OCI-LY1 (cell line): ENCODE measurements around the gene PLAAT2.

Experiments
- H2AFZ ChIP-seq: fragments of 200-600 bp; sonication (generic), shearing (Covaris generic); 2 replicates; pipeline ENCODE4 v1.6.0; 2014; ENCODE audit warnings: antibody characterized with exemption, mild to moderate bottlenecking, low read length
- H3F3A ChIP-seq: fragments of 200-600 bp; sonication (generic), shearing (Covaris generic); 2 replicates; pipeline ENCODE4 v1.6.0; 2014; ENCODE audit warnings: mild to moderate bottlenecking, antibody characterized with exemption, low read length, moderate library complexity; ENCODE audit not compliant: insufficient read depth
- H3K27ac ChIP-seq: fragments of 200-600 bp; sonication (generic); 2 replicates; pipeline ENCODE4 v1.5.1; 2014; ENCODE audit warnings: low read length, mixed run types, mild to moderate bottlenecking, low read depth; ENCODE audit not compliant: poor library complexity, severe bottlenecking
- H3K27me3 ChIP-seq: fragments of 200-600 bp; sonication (generic); 2 replicates; pipeline ENCODE4 v1.6.0; 2014; ENCODE audit warnings: antibody characterized with exemption, mild to moderate bottlenecking, low read length, moderate library complexity; ENCODE audit not compliant: insufficient read depth
- H3K36me3 ChIP-seq: fragments of 200-600 bp; sonication (generic); 2 replicates; pipeline ENCODE4 v1.6.1; 2014; ENCODE audit warnings: mild to moderate bottlenecking, antibody characterized with exemption, low read length, moderate library complexity, mixed read lengths; ENCODE audit not compliant: insufficient read depth
- H3K4me1 ChIP-seq: fragments of 200-600 bp; sonication (generic); 2 replicates; pipeline ENCODE4 v1.5.1; 2014; ENCODE audit warnings: mild to moderate bottlenecking, low read length, moderate library complexity; ENCODE audit not compliant: insufficient read depth, severe bottlenecking
- H3K4me2 ChIP-seq: fragments of 200-600 bp; sonication (generic), shearing (Covaris generic); 2 replicates; pipeline ENCODE4 v1.6.1; 2014; ENCODE audit warnings: low read length
- H3K4me3 ChIP-seq: fragments of 200-600 bp; sonication (generic); 2 replicates; pipeline ENCODE4 v1.5.1; 2014; ENCODE audit warnings: low read length, low read depth, mild to moderate bottlenecking, mixed read lengths; ENCODE audit not compliant: poor library complexity, severe bottlenecking
- H3K79me2 ChIP-seq: fragments of 200-600 bp; shearing (Covaris generic); 2 replicates; pipeline ENCODE4 v1.6.1; 2016; ENCODE audit warnings: mixed run types, low read length, mixed read lengths; ENCODE audit not compliant: insufficient read depth
- H3K9ac ChIP-seq: fragments of 200-600 bp; sonication (generic), shearing (Covaris generic); 2 replicates; pipeline ENCODE4 v1.6.1; 2014; ENCODE audit warnings: mild to moderate bottlenecking, low read length, mixed read lengths
- H3K9me2 ChIP-seq: fragments of 200-600 bp; sonication (generic), shearing (Covaris generic); 2 replicates; pipeline ENCODE4 v1.6.1; 2014; ENCODE audit warnings: low read depth, mild to moderate bottlenecking, low read length, mixed read lengths
- H3K9me3 ChIP-seq: fragments of 200-600 bp; shearing (Covaris generic); 2 replicates; pipeline ENCODE4 v1.6.1; 2014; ENCODE audit warnings: low read length, mixed read lengths
- H4K20me1 ChIP-seq: fragments of 200-600 bp; sonication (generic), shearing (Covaris generic); 2 replicates; pipeline ENCODE4 v1.6.0; 2016; ENCODE audit warnings: mild to moderate bottlenecking, low read length; ENCODE audit not compliant: insufficient read depth
- EZH2 ChIP-seq: fragments of 200-600 bp; sonication (generic), shearing (Covaris generic); IDR thresholded peaks from 2 replicates; pipeline ENCODE4 v1.8.0; 2017; ENCODE audit warnings: borderline replicate concordance, mixed run types, mild to moderate bottlenecking, antibody characterized with exemption, low read length, moderate library complexity, mixed read lengths
- TF ChIP-seq, protein P1 (sequence below): fragments of 200-600 bp; sonication (generic), shearing (Covaris generic); IDR thresholded peaks from 2 replicates; pipeline ENCODE4 v1.5.1; 2017; ENCODE audit warnings: mild to moderate bottlenecking, antibody characterized with exemption, low read length, moderate library complexity, mixed read lengths

Gene PLAAT2

GRCh38 chr11:63512816-63513215, 50.4 kb downstream of the PLAAT2 start:
- no peaks in the 10 kb centered on the region for H4K20me1 ChIP-seq
- H3K4me3 ChIP-seq: no peak overlapping the region
- H3K79me2 ChIP-seq: no peaks in the 10 kb centered on the region
- no peak for TF ChIP-seq EZH2
- TF ChIP-seq, protein P1, sequence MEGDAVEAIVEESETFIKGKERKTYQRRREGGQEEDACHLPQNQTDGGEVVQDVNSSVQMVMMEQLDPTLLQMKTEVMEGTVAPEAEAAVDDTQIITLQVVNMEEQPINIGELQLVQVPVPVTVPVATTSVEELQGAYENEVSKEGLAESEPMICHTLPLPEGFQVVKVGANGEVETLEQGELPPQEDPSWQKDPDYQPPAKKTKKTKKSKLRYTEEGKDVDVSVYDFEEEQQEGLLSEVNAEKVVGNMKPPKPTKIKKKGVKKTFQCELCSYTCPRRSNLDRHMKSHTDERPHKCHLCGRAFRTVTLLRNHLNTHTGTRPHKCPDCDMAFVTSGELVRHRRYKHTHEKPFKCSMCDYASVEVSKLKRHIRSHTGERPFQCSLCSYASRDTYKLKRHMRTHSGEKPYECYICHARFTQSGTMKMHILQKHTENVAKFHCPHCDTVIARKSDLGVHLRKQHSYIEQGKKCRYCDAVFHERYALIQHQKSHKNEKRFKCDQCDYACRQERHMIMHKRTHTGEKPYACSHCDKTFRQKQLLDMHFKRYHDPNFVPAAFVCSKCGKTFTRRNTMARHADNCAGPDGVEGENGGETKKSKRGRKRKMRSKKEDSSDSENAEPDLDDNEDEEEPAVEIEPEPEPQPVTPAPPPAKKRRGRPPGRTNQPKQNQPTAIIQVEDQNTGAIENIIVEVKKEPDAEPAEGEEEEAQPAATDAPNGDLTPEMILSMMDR: no peak
- H3K4me1 ChIP-seq: no peaks in the 10 kb centered on the region
- H3K27ac ChIP-seq: no peak overlapping the region
- H3K36me3 ChIP-seq: no peaks in the 10 kb centered on the region
- no peaks in the 10 kb centered on the region for H3K9me2 ChIP-seq
- H3K9ac ChIP-seq: no peak overlapping the region
- no peak overlapping the region for H2AFZ ChIP-seq
- H3K9me3 ChIP-seq: no peaks in the 10 kb centered on the region
- H3K4me2 ChIP-seq: no peak overlapping the region
- no peaks in the 10 kb centered on the region for H3F3A ChIP-seq
- 0 out of 2 replicates have a peak, but pooled peaks cover 6% of the 10 kb centered on the region for H3K27me3 ChIP-seq

GRCh38 chr11:63511048-63511748, 52.0 kb downstream of the PLAAT2 start:
- H3K9me3 ChIP-seq: no peaks in the 10 kb centered on the region
- no peak overlapping the region for H2AFZ ChIP-seq
- no peak overlapping the region for H3K4me2 ChIP-seq
- no peaks in the 10 kb centered on the region for H3K4me1 ChIP-seq
- 0 out of 2 replicates have a peak, but pooled peaks cover 6% of the 10 kb centered on the region for H3K27me3 ChIP-seq
- H3K36me3 ChIP-seq: no peaks in the 10 kb centered on the region
- H3K27ac ChIP-seq: no peak overlapping the region
- no peaks in the 10 kb centered on the region for H3K9me2 ChIP-seq
- H3K4me3 ChIP-seq: no peak overlapping the region
- no peaks in the 10 kb centered on the region for H4K20me1 ChIP-seq
- no peak overlapping the region for H3K9ac ChIP-seq
- TF ChIP-seq, protein P1: no peak
- TF ChIP-seq EZH2: no peak
- H3K79me2 ChIP-seq: no peaks in the 10 kb centered on the region
- no peaks in the 10 kb centered on the region for H3F3A ChIP-seq

DNA sequence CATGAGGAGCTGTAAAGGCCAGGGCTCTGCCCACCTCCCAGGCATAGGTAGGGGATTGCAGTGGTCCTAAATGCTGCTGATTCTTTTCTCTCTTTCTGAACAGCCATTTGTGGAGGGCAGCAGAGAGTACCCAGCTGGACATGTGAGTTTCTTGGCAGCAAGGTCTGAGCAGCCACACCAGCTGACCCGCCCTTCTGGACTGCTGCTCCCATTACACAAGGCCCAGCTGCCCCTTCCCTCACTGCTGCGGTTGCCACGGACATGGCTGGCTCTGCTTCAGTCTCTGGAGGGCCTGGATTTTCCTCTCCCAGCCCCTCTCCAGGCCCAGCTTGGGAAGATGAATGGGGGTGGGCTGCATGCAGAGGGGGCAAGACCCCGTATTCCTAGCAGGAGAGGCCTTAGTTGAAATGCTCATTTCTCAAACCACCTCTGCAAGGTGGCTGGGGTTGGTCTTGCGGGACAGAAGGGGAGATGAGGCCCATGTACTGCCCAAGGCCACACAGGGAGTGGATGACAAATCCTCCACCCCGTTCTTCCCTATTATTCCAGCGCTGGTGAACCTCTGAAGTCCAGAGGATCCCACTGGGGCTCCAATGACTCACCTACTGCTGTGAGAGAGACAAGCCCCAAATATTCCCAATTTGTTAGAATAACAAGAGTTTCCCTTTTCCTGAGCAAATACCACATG, 52.7 kb downstream of the PLAAT2 start:
- no peak overlapping the region for H2AFZ ChIP-seq
- no peak overlapping the region for H3K4me2 ChIP-seq
- H3K9ac ChIP-seq: no peak overlapping the region
- no peak overlapping the region for H3K27ac ChIP-seq
- H4K20me1 ChIP-seq: no peaks in the 10 kb centered on the region
- no peaks in the 10 kb centered on the region for H3K36me3 ChIP-seq
- H3K9me2 ChIP-seq: no peaks in the 10 kb centered on the region
- H3K9me3 ChIP-seq: no peaks in the 10 kb centered on the region
- no peaks in the 10 kb centered on the region for H3K79me2 ChIP-seq
- no peaks in the 10 kb centered on the region for H3K4me1 ChIP-seq
- TF ChIP-seq EZH2: no peak
- TF ChIP-seq, protein P1: no peak
- H3K27me3 ChIP-seq: 0 out of 2 replicates have a peak, but pooled peaks cover 9% of the 10 kb centered on the region
- H3F3A ChIP-seq: no peaks in the 10 kb centered on the region
- H3K4me3 ChIP-seq: no peak overlapping the region
